GM23248 (cell line): Measurements from ENCODE around the gene THAP4. TPM values are rescaled to one million over a fixed set of nuclear protein-coding genes. Genes with fewer than 3 reads are reported as not detected.
A peak's percentile ranks its signal among the peaks of the same experiment; 100 is the strongest.

Experiments
- DNase-seq: peaks from one replicate; pipeline ENCODE4 v3.0.0-alpha.2; 2015
- H2AFZ ChIP-seq: fragments of 200-600 bp; sonication (generic); 2 replicates; pipeline ENCODE4 v1.6.1; 2016; ENCODE audit warnings: antibody characterized with exemption
- H3F3A ChIP-seq: fragments of 200-600 bp; sonication (generic); 2 replicates; pipeline ENCODE4 v1.6.1; 2016; ENCODE audit warnings: mild to moderate bottlenecking, antibody characterized with exemption, mixed run types; ENCODE audit not compliant: insufficient read depth
- H3K27ac ChIP-seq: fragments of 200-600 bp; sonication (generic); 2 replicates; pipeline ENCODE4 v1.5.1; 2016; ENCODE audit warnings: mild to moderate bottlenecking
- H3K27me3 ChIP-seq: fragments of 200-600 bp; sonication (generic); replicated peaks from 2 replicates; pipeline ENCODE4 v1.6.1; 2016; ENCODE audit warnings: mild to moderate bottlenecking; ENCODE audit not compliant: insufficient read depth
- H3K36me3 ChIP-seq: fragments of 200-600 bp; sonication (generic); 2 replicates; pipeline ENCODE4 v1.6.1; 2016; ENCODE audit warnings: low read depth, mild to moderate bottlenecking
- H3K4me1 ChIP-seq: fragments of 200-600 bp; sonication (generic); 2 replicates; pipeline ENCODE4 v1.6.1; 2016; ENCODE audit warnings: mild to moderate bottlenecking; ENCODE audit not compliant: insufficient read depth
- H3K4me2 ChIP-seq: fragments of 200-600 bp; sonication (generic); one replicate; pipeline ENCODE4 v1.6.1; 2016; ENCODE audit warnings: mild to moderate bottlenecking; ENCODE audit not compliant: unreplicated experiment
- H3K4me3 ChIP-seq: fragments of 200-600 bp; sonication (generic); 2 replicates; pipeline ENCODE4 v1.5.1; 2016; ENCODE audit warnings: mild to moderate bottlenecking
- H3K79me2 ChIP-seq: fragments of 200-600 bp; sonication (generic); 2 replicates; pipeline ENCODE4 v1.6.1; 2016; ENCODE audit warnings: mild to moderate bottlenecking; ENCODE audit not compliant: insufficient read depth
- H3K9ac ChIP-seq: fragments of 200-600 bp; sonication (generic); 2 replicates; pipeline ENCODE4 v1.6.1; 2016; ENCODE audit warnings: mild to moderate bottlenecking
- H3K9me2 ChIP-seq: fragments of 200-600 bp; sonication (generic); 2 replicates; pipeline ENCODE4 v1.6.1; 2016; ENCODE audit warnings: mixed run types, mild to moderate bottlenecking, moderate library complexity; ENCODE audit not compliant: insufficient read depth
- H3K9me3 ChIP-seq: fragments of 200-600 bp; sonication (generic); one replicate; pipeline ENCODE4 v1.6.1; 2017; ENCODE audit warnings: low read depth
- H4K20me1 ChIP-seq: fragments of 200-600 bp; sonication (generic); 2 replicates; pipeline ENCODE4 v1.6.0; 2016; ENCODE audit not compliant: insufficient read depth
- EZH2 ChIP-seq: fragments of 200-600 bp; sonication (generic); IDR thresholded peaks from 2 replicates; pipeline ENCODE4 v1.6.1; 2018; ENCODE audit warnings: antibody characterized with exemption, mild to moderate bottlenecking; ENCODE audit not compliant: insufficient read depth, poor library complexity, severe bottlenecking
- EZH2phosphoT487 ChIP-seq: fragments of 200-600 bp; sonication (generic); IDR thresholded peaks from 2 replicates; pipeline ENCODE4 v1.6.1; 2018; ENCODE audit warnings: antibody characterized with exemption, moderate library complexity, mild to moderate bottlenecking, low read depth; ENCODE audit not compliant: insufficient read depth
- WGBS, 2 experiments: methylation state at CpG; one replicate each; pipeline ENCODE4 v1.1.6; 2015 to 2017; ENCODE audit warnings: low lambda C conversion rate in 2 of 2, low coverage in 1 of 2; ENCODE audit errors: missing lambda C conversion rate in 2 of 2; 5-methylcytosine and 5-hydroxymethylcytosine counted together
- in situ Hi-C: fragments of 300-500 bp; cut with MboI; formaldehyde crosslinking; loops from 2 replicates; pipeline ENCODE4 v1.15.0; 2020
- polyA plus RNA-seq: library from polyadenylated mRNA; unstranded; fragments of >200 nt; fragmentation: Nextera tagmentation; extraction: Ambion mirVana; gene quantifications from 2 replicates; pipeline ENCODE4 v1.2.1, GENCODE V29; 2016
- total RNA-seq: library from RNA; depleted of rRNA; stranded (reverse); fragments of >200 nt; shearing (Covaris generic); gene quantifications from 2 replicates; pipeline ENCODE4 v1.2.3, GENCODE V29; 2014

The THAP4 gene
- total and polyA plus RNA-seq, 2 experiments from 2014 or later, result 46.4 to 53.4 TPM

- Histone ChIP-seq H3K4me3 (no peak overlapping the region), H3K9me3 (no peaks in the 10 kb centered on the region), H3K36me3 (no peaks in the 10 kb centered on the region), H4K20me1 (no peaks in the 10 kb centered on the region), H3K4me2 (no peak overlapping the region), H3F3A (peaks cover 14% of the 10 kb centered on the region; the same call in 1 of the 2 replicates), H2AFZ (no peak overlapping the region), H3K27ac (no peak overlapping the region), H3K27me3 (no peaks in the 10 kb centered on the region), H3K9ac (no peak overlapping the region), H3K9me2 (no peaks in the 10 kb centered on the region), H3K4me1 (peaks cover 13% of the 10 kb centered on the region), H3K79me2 (no peaks in the 10 kb centered on the region)
- 86 to 89% methylated on average over 16 of the region's 16 CpGs for WGBS, 2 experiments
- no peak for DNase-seq
- no peak for TF ChIP-seq EZH2
- no peak for TF ChIP-seq EZH2phosphoT487
- in situ Hi-C loops, result no loop called here
Measured at GRCh38 chr2:241547781-241548450, 89.0 kb downstream of the THAP4 start.

GRCh38 chr2:241546771-241547498, 90.0 kb downstream of the THAP4 start:
- Histone ChIP-seq H4K20me1 (no peaks in the 10 kb centered on the region), H3F3A (peaks cover 14% of the 10 kb centered on the region; the same call in 1 of the 2 replicates), H3K4me2 (no peak overlapping the region), H3K4me1 (peaks cover 13% of the 10 kb centered on the region), H3K27me3 (no peaks in the 10 kb centered on the region), H2AFZ (0 out of 2 replicates have a peak overlapping the region, but pooled peaks have one; percentile 5), H3K79me2 (no peaks in the 10 kb centered on the region), H3K36me3 (no peaks in the 10 kb centered on the region), H3K9me2 (no peaks in the 10 kb centered on the region), H3K9me3 (no peaks in the 10 kb centered on the region), H3K4me3 (no peak overlapping the region), H3K9ac (no peak overlapping the region), H3K27ac (no peak overlapping the region)
- 60 to 63% methylated on average over 25 of the region's 25 CpGs for WGBS, 2 experiments
- in situ Hi-C loops, result no loop called here
- peak; percentile 47 for DNase-seq
- TF ChIP-seq EZH2 (no peak), EZH2phosphoT487 (no peak)

- Histone ChIP-seq H3K27ac (no peak overlapping the region), H3K4me3 (no peak overlapping the region), H3K36me3 (no peaks in the 10 kb centered on the region), H3K27me3 (peaks cover 6% of the 10 kb centered on the region), H3K9me2 (no peaks in the 10 kb centered on the region), H3K9me3 (no peaks in the 10 kb centered on the region), H3F3A (peaks cover 14% of the 10 kb centered on the region; the same call in 1 of the 2 replicates), H4K20me1 (no peaks in the 10 kb centered on the region), H3K9ac (no peak overlapping the region), H3K79me2 (no peaks in the 10 kb centered on the region), H3K4me2 (no peak overlapping the region), H2AFZ (peak overlapping the region; percentile 48; the same call in 1 of the 2 replicates), H3K4me1 (peaks cover 13% of the 10 kb centered on the region)
- no peak for DNase-seq
- in situ Hi-C loops, result no loop called here
- TF ChIP-seq EZH2phosphoT487 (no peak), EZH2 (no peak)
- WGBS, 2 experiments, result 56 to 70% methylated on average over 12 of the region's 12 CpGs
Measured at GRCh38 chr2:241545523-241546473, 91.2 kb downstream of the THAP4 start.

GRCh38 chr2:241545106-241545505, 91.9 kb downstream of the THAP4 start:
- Histone ChIP-seq H2AFZ (peak overlapping the region; percentile 48; the same call in 1 of the 2 replicates), H4K20me1 (no peaks in the 10 kb centered on the region), H3K4me2 (no peak overlapping the region), H3K4me3 (no peak overlapping the region), H3K9me2 (no peaks in the 10 kb centered on the region), H3K27ac (no peak overlapping the region), H3F3A (peaks cover 14% of the 10 kb centered on the region; the same call in 1 of the 2 replicates), H3K4me1 (peaks cover 13% of the 10 kb centered on the region), H3K79me2 (no peaks in the 10 kb centered on the region), H3K27me3 (peaks cover 6% of the 10 kb centered on the region), H3K9me3 (no peaks in the 10 kb centered on the region), H3K36me3 (no peaks in the 10 kb centered on the region), H3K9ac (no peak overlapping the region)
- 11 to 12% methylated on average over 10 of the region's 10 CpGs for WGBS, 2 experiments
- TF ChIP-seq EZH2 (no peak), EZH2phosphoT487 (no peak)
- in situ Hi-C loops, result no loop called here
- peak; percentile 80 for DNase-seq
